Hepatocyte (in vitro differentiated cells): ENCODE measurements around the gene EME1. TPM values are rescaled to one million over a fixed set of nuclear protein-coding genes. Genes with fewer than 3 reads are reported as not detected.

Source experiments
- DNase-seq: peaks from one replicate; pipeline ENCODE4 v3.0.0-alpha.2; 2016; ENCODE audit warnings: low spot score
- H2AFZ ChIP-seq: fragments of 200-600 bp; sonication (generic); 2 replicates; pipeline ENCODE4 v1.6.0; 2016; ENCODE audit warnings: antibody characterized with exemption, mild to moderate bottlenecking
- H3K27ac ChIP-seq: fragments of 200-600 bp; sonication (generic); 2 replicates; pipeline ENCODE4 v1.5.1; 2016; ENCODE audit warnings: mild to moderate bottlenecking
- H3K27me3 ChIP-seq: fragments of 200-600 bp; sonication (generic); 2 replicates; pipeline ENCODE4 v1.6.1; 2016
- H3K36me3 ChIP-seq: fragments of 200-600 bp; sonication (generic); replicated peaks from 2 replicates; pipeline ENCODE4 v1.5.1; 2016; ENCODE audit warnings: low read depth; ENCODE audit not compliant: insufficient read depth
- H3K4me1 ChIP-seq: fragments of 200-600 bp; sonication (generic); 2 replicates; pipeline ENCODE4 v1.5.1; 2016; ENCODE audit warnings: mild to moderate bottlenecking, moderate library complexity; ENCODE audit not compliant: insufficient read depth
- H3K4me2 ChIP-seq: fragments of 200-600 bp; sonication (generic); 2 replicates; pipeline ENCODE4 v1.6.0; 2016
- H3K4me3 ChIP-seq: fragments of 200-600 bp; sonication (generic); 2 replicates; pipeline ENCODE4 v1.5.1; 2016; ENCODE audit warnings: mild to moderate bottlenecking
- H3K79me2 ChIP-seq: fragments of 200-600 bp; sonication (generic); 2 replicates; pipeline ENCODE4 v1.6.0; 2017; ENCODE audit warnings: mild to moderate bottlenecking
- H3K9me2 ChIP-seq: fragments of 200-600 bp; sonication (generic); replicated peaks from 2 replicates; pipeline ENCODE4 v1.6.0; 2017; ENCODE audit warnings: mild to moderate bottlenecking; ENCODE audit not compliant: insufficient read depth
- H3K9me3 ChIP-seq: fragments of 200-600 bp; sonication (generic); 2 replicates; pipeline ENCODE4 v1.5.1; 2016; ENCODE audit warnings: low read depth, mild to moderate bottlenecking
- H4K20me1 ChIP-seq: fragments of 200-600 bp; sonication (generic); 2 replicates; pipeline ENCODE4 v1.6.0; 2016; ENCODE audit warnings: mild to moderate bottlenecking; ENCODE audit not compliant: insufficient read depth, poor library complexity, severe bottlenecking
- EZH2 ChIP-seq: fragments of 200-600 bp; sonication (generic); IDR thresholded peaks from 2 replicates; pipeline ENCODE4 v1.6.1; 2016; ENCODE audit warnings: antibody characterized with exemption, mild to moderate bottlenecking, borderline replicate concordance
- EZH2phosphoT487 ChIP-seq: fragments of 200-600 bp; sonication (generic); IDR thresholded peaks from one replicate; pipeline ENCODE4 v1.6.1; 2018; ENCODE audit warnings: antibody characterized with exemption, mild to moderate bottlenecking, low read depth, moderate library complexity; ENCODE audit not compliant: unreplicated experiment, severe bottlenecking
- WGBS: methylation state at CpG from one replicate; pipeline ENCODE4 v1.1.6; 2016; ENCODE audit warnings: low lambda C conversion rate; ENCODE audit errors: missing lambda C conversion rate; 5-methylcytosine and 5-hydroxymethylcytosine counted together
- polyA plus RNA-seq: library from polyadenylated mRNA; unstranded; fragments of >200 nt; fragmentation: Nextera tagmentation; extraction: Ambion mirVana; gene quantifications from 2 replicates; pipeline ENCODE4 v1.2.1, GENCODE V29; 2016
- total RNA-seq: library from RNA; depleted of rRNA; stranded (reverse); fragments of >200 nt; gene quantifications from 2 replicates; pipeline ENCODE4 v1.2.3, GENCODE V29; 2014
- TF ChIP-seq, protein P1 (sequence below): fragments of 200-600 bp; sonication (generic); IDR thresholded peaks from 2 replicates; pipeline ENCODE4 v1.5.1; 2016; ENCODE audit warnings: antibody characterized with exemption, mild to moderate bottlenecking; ENCODE audit not compliant: poor library complexity

The EME1 gene
- total and polyA plus RNA-seq, 2 experiments from 2014 or later: 2.1 to 5.1 TPM

- H2AFZ ChIP-seq: no peak overlapping the region
- no peak for DNase-seq
- H3K4me1 ChIP-seq: peaks cover 12% of the 10 kb centered on the region
- peaks cover 44% of the 10 kb centered on the region for H3K79me2 ChIP-seq
- TF ChIP-seq, protein P1, sequence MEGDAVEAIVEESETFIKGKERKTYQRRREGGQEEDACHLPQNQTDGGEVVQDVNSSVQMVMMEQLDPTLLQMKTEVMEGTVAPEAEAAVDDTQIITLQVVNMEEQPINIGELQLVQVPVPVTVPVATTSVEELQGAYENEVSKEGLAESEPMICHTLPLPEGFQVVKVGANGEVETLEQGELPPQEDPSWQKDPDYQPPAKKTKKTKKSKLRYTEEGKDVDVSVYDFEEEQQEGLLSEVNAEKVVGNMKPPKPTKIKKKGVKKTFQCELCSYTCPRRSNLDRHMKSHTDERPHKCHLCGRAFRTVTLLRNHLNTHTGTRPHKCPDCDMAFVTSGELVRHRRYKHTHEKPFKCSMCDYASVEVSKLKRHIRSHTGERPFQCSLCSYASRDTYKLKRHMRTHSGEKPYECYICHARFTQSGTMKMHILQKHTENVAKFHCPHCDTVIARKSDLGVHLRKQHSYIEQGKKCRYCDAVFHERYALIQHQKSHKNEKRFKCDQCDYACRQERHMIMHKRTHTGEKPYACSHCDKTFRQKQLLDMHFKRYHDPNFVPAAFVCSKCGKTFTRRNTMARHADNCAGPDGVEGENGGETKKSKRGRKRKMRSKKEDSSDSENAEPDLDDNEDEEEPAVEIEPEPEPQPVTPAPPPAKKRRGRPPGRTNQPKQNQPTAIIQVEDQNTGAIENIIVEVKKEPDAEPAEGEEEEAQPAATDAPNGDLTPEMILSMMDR: no peak
- no peak for TF ChIP-seq EZH2
- TF ChIP-seq EZH2phosphoT487: no peak
- peaks cover 20% of the 10 kb centered on the region for H4K20me1 ChIP-seq
- no peaks in the 10 kb centered on the region for H3K9me3 ChIP-seq
- H3K27me3 ChIP-seq: no peaks in the 10 kb centered on the region
- H3K4me2 ChIP-seq: peak overlapping the region; percentile 87
- no peak overlapping the region for H3K4me3 ChIP-seq
- H3K27ac ChIP-seq: no peak overlapping the region
- no peaks in the 10 kb centered on the region for H3K9me2 ChIP-seq
- H3K36me3 ChIP-seq: no peaks in the 10 kb centered on the region
- 57% methylated on average over 3 of the region's 3 CpGs for WGBS
Measured at GRCh38 chr17:50394711-50395110, 21.7 kb downstream of the EME1 start.

GRCh38 chr17:50396261-50397110 lies 23.5 kb downstream of the EME1 start:
- TF ChIP-seq, protein P1: no peak
- TF ChIP-seq EZH2phosphoT487 (no peak), EZH2 (no peak)
- no peaks in the 10 kb centered on the region for H3K9me2 ChIP-seq
- H4K20me1 ChIP-seq: peaks cover 20% of the 10 kb centered on the region
- H3K79me2 ChIP-seq: peaks cover 41% of the 10 kb centered on the region
- DNase-seq: peak; percentile 67
- H3K9me3 ChIP-seq: no peaks in the 10 kb centered on the region
- H3K36me3 ChIP-seq: no peaks in the 10 kb centered on the region
- WGBS: 5% methylated on average over 30 of the region's 30 CpGs
- peak overlapping the region; percentile 87 for H3K4me2 ChIP-seq
- peak overlapping the region; percentile 93 for H3K27ac ChIP-seq
- H3K4me1 ChIP-seq: peaks cover 12% of the 10 kb centered on the region
- peak overlapping the region; percentile 94 for H3K4me3 ChIP-seq
- peak overlapping the region; percentile 40 for H2AFZ ChIP-seq
- H3K27me3 ChIP-seq: no peaks in the 10 kb centered on the region

GRCh38 chr17:50397111-50397918 lies 24.3 kb downstream of the EME1 start, which contains the start of gene LRRC59:
LRRC59 (minus strand) TSS chr17:50397523; CDS start chr17:50397317, 206 bp downstream.
- Histone ChIP-seq H2AFZ (peak within 1 kb of the TSS; percentile 87), H3K4me2 (peak within 1 kb of the TSS; percentile 87), H3K9me3 (no peaks in the 10 kb centered on the region), H3K27ac (peak within 1 kb of the TSS; percentile 93), H3K4me1 (peaks cover 12% of the 10 kb centered on the region), H3K4me3 (peak within 1 kb of the TSS; percentile 94), H3K27me3 (no peaks in the 10 kb centered on the region), H3K36me3 (no peaks in the 10 kb centered on the region), H3K9me2 (no peaks in the 10 kb centered on the region), H3K79me2 (peaks cover 41% of the 10 kb centered on the region), H4K20me1 (peaks cover 20% of the 10 kb centered on the region)
- DNase-seq: peak; percentile 90
- TF ChIP-seq, protein P1: peak; percentile 98
- TF ChIP-seq EZH2: no peak
- 3% methylated on average over 68 of the region's 70 CpGs for WGBS
